Measurements from ENCODE around the gene PFKL. TPM values are rescaled to one million over a fixed set of nuclear protein-coding genes. Genes with fewer than 3 reads are reported as not detected.

PFKL gene
- polyA plus RNA-seq, 1 donor: 160 TPM

- DNase-seq: no peak
- no CpG with 5 or more reads among the region's 19 CpGs for WGBS (ENCODE audit: insufficient coverage, low lambda C conversion rate)
- H3K4me3 ChIP-seq (ENCODE audit: low read length): no peak within 1 kb of the TSS
Observed at GRCh38 chr21:44261675-44262295, 38.1 kb upstream of the PFKL start, which contains the start of gene DNMT3L. TSS of gene DNMT3L (minus strand) at chr21:44261897. CDS start at chr21:44261259, 638 bp downstream.

DNA sequence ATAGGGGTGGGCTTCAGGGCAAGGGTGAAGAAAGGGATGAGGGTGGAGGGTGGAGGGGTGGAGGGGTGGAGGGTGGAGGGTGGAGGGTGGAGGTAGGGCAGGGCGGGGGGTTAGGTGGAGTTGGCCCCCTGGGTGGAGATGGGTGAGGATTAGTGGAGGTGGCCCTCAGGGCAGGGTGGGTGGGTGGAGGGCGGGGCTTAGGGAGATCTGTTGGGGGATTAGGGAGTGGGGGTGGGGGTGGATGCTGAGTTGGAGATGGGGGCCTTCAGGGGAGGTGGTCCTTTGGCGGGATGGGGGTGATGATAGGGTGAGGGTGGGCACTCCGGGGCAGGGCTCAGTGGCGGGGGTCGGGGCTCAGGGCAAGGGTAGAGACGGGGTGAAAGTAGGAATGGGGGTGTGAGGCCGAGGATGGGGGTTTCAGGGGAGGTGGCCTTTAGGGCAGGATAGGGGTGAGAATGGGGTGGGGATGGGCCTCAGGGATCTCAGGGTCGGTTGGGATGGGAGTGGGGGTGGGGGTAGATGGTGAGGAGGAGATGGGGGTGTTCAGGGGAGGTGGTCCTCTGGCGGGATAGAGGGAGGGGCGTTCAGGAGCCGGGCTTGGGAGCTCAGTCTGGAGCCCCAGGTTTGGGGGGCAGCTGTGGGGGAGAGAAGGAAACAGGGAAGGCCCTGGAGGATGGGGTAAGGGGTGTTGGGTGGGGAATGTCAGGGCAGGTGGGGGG, 37.4 kb upstream of the PFKL start:
- no peaks in the 10 kb centered on the region for H3K36me3 ChIP-seq (ENCODE audit: control insufficient read depth, insufficient read depth, low read length)
- no peak overlapping the region for H3K27ac ChIP-seq (ENCODE audit: low read length)
- no peaks in the 10 kb centered on the region for H3K4me1 ChIP-seq (ENCODE audit: control insufficient read depth, insufficient read depth, low read length)
- no peak for DNase-seq
- peaks cover 8% of the 10 kb centered on the region for H3K9me3 ChIP-seq (ENCODE audit: control insufficient read depth, low read depth, low read length)
- H3K4me3 ChIP-seq (ENCODE audit: low read length): no peak overlapping the region
- no peaks in the 10 kb centered on the region for H3K27me3 ChIP-seq (ENCODE audit: control insufficient read depth, insufficient read depth, low read length)
- no CpG with 5 or more reads among the region's 12 CpGs for WGBS (ENCODE audit: insufficient coverage, low lambda C conversion rate)

More at GRCh38 chr21:44261675-44262295, 38.1 kb upstream of the PFKL start, which contains the start of gene DNMT3L:
- Histone ChIP-seq H3K27me3 (ENCODE audit: control insufficient read depth, insufficient read depth, low read length) (no peaks in the 10 kb centered on the region), H3K36me3 (ENCODE audit: control insufficient read depth, insufficient read depth, low read length) (no peaks in the 10 kb centered on the region), H3K4me1 (ENCODE audit: control insufficient read depth, insufficient read depth, low read length) (no peaks in the 10 kb centered on the region), H3K27ac (ENCODE audit: low read length) (no peak within 1 kb of the TSS), H3K9me3 (ENCODE audit: control insufficient read depth, low read depth, low read length) (peaks cover 8% of the 10 kb centered on the region)

DNA sequence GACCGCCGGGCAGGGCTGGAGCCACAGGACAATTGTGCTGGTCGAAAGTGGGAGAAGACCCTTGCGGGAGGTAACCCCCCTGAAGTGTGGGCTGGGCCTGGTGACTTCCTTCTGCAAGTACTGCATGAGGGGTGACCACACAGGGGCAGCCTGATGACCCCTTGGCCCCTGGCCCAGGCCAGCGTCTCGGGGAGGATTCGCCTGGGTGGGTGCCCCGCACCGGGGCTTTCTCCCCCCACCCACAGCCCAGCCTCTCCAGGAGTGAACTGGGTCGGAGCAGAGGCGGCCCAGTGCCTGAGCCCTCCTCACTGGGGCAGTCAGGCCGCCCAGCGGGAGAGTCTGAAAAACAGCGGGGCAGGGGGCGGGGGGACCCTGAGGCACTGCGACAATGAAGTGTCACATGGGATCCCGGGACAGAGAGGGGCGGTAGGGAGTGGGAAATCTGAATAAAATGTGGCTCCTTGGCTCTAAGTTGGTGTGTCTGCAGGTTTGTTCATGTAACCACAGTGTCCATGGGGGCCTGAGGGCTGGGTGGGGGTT, 36.6 kb upstream of the PFKL start:
- Histone ChIP-seq H3K9me3 (ENCODE audit: control insufficient read depth, low read depth, low read length) (peaks cover 6% of the 10 kb centered on the region), H3K4me1 (ENCODE audit: control insufficient read depth, insufficient read depth, low read length) (no peaks in the 10 kb centered on the region), H3K36me3 (ENCODE audit: control insufficient read depth, insufficient read depth, low read length) (no peaks in the 10 kb centered on the region), H3K4me3 (ENCODE audit: low read length) (no peak overlapping the region), H3K27me3 (ENCODE audit: control insufficient read depth, insufficient read depth, low read length) (no peaks in the 10 kb centered on the region), H3K27ac (ENCODE audit: low read length) (no peak overlapping the region)
- WGBS (ENCODE audit: insufficient coverage, low lambda C conversion rate): no CpG with 5 or more reads among the region's 18 CpGs
- no peak for DNase-seq

- no peak overlapping the region for H3K27ac ChIP-seq (ENCODE audit: low read length)
- H3K9me3 ChIP-seq (ENCODE audit: control insufficient read depth, low read depth, low read length): peaks cover 3% of the 10 kb centered on the region
- no peaks in the 10 kb centered on the region for H3K36me3 ChIP-seq (ENCODE audit: control insufficient read depth, insufficient read depth, low read length)
- no peaks in the 10 kb centered on the region for H3K4me1 ChIP-seq (ENCODE audit: control insufficient read depth, insufficient read depth, low read length)
- no peak for DNase-seq
- no CpG with 5 or more reads among the region's 4 CpGs for WGBS (ENCODE audit: insufficient coverage, low lambda C conversion rate)
- H3K27me3 ChIP-seq (ENCODE audit: control insufficient read depth, insufficient read depth, low read length): no peaks in the 10 kb centered on the region
- H3K4me3 ChIP-seq (ENCODE audit: low read length): no peak overlapping the region
Observed at GRCh38 chr21:44263768-44264167, 36.1 kb upstream of the PFKL start.

- no peak for DNase-seq
- H3K27me3 ChIP-seq (ENCODE audit: control insufficient read depth, insufficient read depth, low read length): no peaks in the 10 kb centered on the region
- H3K27ac ChIP-seq (ENCODE audit: low read length): no peak overlapping the region
- H3K9me3 ChIP-seq (ENCODE audit: control insufficient read depth, low read depth, low read length): peaks cover 3% of the 10 kb centered on the region
- H3K4me3 ChIP-seq (ENCODE audit: low read length): no peak overlapping the region
- no CpG with 5 or more reads among the region's 17 CpGs for WGBS (ENCODE audit: insufficient coverage, low lambda C conversion rate)
- no peaks in the 10 kb centered on the region for H3K36me3 ChIP-seq (ENCODE audit: control insufficient read depth, insufficient read depth, low read length)
- no peaks in the 10 kb centered on the region for H3K4me1 ChIP-seq (ENCODE audit: control insufficient read depth, insufficient read depth, low read length)
Observed at GRCh38 chr21:44265734-44266270, 34.1 kb upstream of the PFKL start.

- H3K4me1 ChIP-seq (ENCODE audit: control insufficient read depth, insufficient read depth, low read length): no peaks in the 10 kb centered on the region
- no peaks in the 10 kb centered on the region for H3K9me3 ChIP-seq (ENCODE audit: control insufficient read depth, low read depth, low read length)
- H3K27ac ChIP-seq (ENCODE audit: low read length): no peak overlapping the region
- H3K27me3 ChIP-seq (ENCODE audit: control insufficient read depth, insufficient read depth, low read length): no peaks in the 10 kb centered on the region
- no peak overlapping the region for H3K4me3 ChIP-seq (ENCODE audit: low read length)
- DNase-seq: no peak
- no CpG with 5 or more reads among the region's 19 CpGs for WGBS (ENCODE audit: insufficient coverage, low lambda C conversion rate)
- H3K36me3 ChIP-seq (ENCODE audit: control insufficient read depth, insufficient read depth, low read length): no peaks in the 10 kb centered on the region
Observed at GRCh38 chr21:44267655-44268142, 32.2 kb upstream of the PFKL start.

DNA sequence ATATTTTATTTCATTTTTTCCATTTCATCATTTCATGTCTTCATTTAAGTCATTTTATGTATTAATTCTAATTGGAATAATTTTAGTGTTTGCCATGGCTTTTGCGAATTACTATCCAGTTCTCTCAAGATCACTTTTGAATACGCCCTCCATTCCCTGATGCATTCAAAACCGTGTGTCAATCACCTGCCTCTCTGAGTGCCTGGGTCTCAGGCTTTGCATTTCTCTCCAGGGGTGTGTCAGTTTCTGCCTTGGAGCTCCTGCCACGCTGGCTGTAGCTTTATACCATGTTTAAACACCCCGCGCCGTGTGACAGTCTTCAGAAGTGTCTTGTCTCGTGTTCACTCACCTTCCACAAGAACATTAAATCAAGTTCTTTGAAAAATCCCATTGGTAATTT, 30.8 kb upstream of the PFKL start:
- H3K36me3 ChIP-seq (ENCODE audit: control insufficient read depth, insufficient read depth, low read length): no peaks in the 10 kb centered on the region
- H3K4me1 ChIP-seq (ENCODE audit: control insufficient read depth, insufficient read depth, low read length): no peaks in the 10 kb centered on the region
- H3K27me3 ChIP-seq (ENCODE audit: control insufficient read depth, insufficient read depth, low read length): no peaks in the 10 kb centered on the region
- no peak overlapping the region for H3K27ac ChIP-seq (ENCODE audit: low read length)
- DNase-seq: no peak
- no peak overlapping the region for H3K4me3 ChIP-seq (ENCODE audit: low read length)
- 78% methylated on average over 3 of the region's 8 CpGs for WGBS (ENCODE audit: insufficient coverage, low lambda C conversion rate)
- H3K9me3 ChIP-seq (ENCODE audit: control insufficient read depth, low read depth, low read length): no peaks in the 10 kb centered on the region

- Histone ChIP-seq H3K27ac (ENCODE audit: low read length) (no peak overlapping the region), H3K27me3 (ENCODE audit: control insufficient read depth, insufficient read depth, low read length) (no peaks in the 10 kb centered on the region), H3K36me3 (ENCODE audit: control insufficient read depth, insufficient read depth, low read length) (no peaks in the 10 kb centered on the region), H3K4me3 (ENCODE audit: low read length) (no peak overlapping the region), H3K9me3 (ENCODE audit: control insufficient read depth, low read depth, low read length) (no peaks in the 10 kb centered on the region), H3K4me1 (ENCODE audit: control insufficient read depth, insufficient read depth, low read length) (no peaks in the 10 kb centered on the region)
- no CpG with 5 or more reads among the region's 18 CpGs for WGBS (ENCODE audit: insufficient coverage, low lambda C conversion rate)
- DNase-seq: no peak
Observed at GRCh38 chr21:44271558-44272283, 28.1 kb upstream of the PFKL start.

GRCh38 chr21:44272284-44272858, 27.5 kb upstream of the PFKL start:
- Histone ChIP-seq H3K4me3 (ENCODE audit: low read length) (no peak overlapping the region), H3K27ac (ENCODE audit: low read length) (no peak overlapping the region), H3K36me3 (ENCODE audit: control insufficient read depth, insufficient read depth, low read length) (no peaks in the 10 kb centered on the region), H3K4me1 (ENCODE audit: control insufficient read depth, insufficient read depth, low read length) (no peaks in the 10 kb centered on the region), H3K9me3 (ENCODE audit: control insufficient read depth, low read depth, low read length) (no peaks in the 10 kb centered on the region), H3K27me3 (ENCODE audit: control insufficient read depth, insufficient read depth, low read length) (no peaks in the 10 kb centered on the region)
- DNase-seq: no peak
- no CpG with 5 or more reads among the region's 18 CpGs for WGBS (ENCODE audit: insufficient coverage, low lambda C conversion rate)

GRCh38 chr21:44273046-44273445, 26.8 kb upstream of the PFKL start:
- no CpG with 5 or more reads among the region's 7 CpGs for WGBS (ENCODE audit: insufficient coverage, low lambda C conversion rate)
- no peak for DNase-seq
- H3K9me3 ChIP-seq (ENCODE audit: control insufficient read depth, low read depth, low read length): no peaks in the 10 kb centered on the region

More at GRCh38 chr21:44273046-44273445, 26.8 kb upstream of the PFKL start:
- Histone ChIP-seq H3K4me3 (ENCODE audit: low read length) (no peak overlapping the region), H3K36me3 (ENCODE audit: control insufficient read depth, insufficient read depth, low read length) (no peaks in the 10 kb centered on the region), H3K4me1 (ENCODE audit: control insufficient read depth, insufficient read depth, low read length) (no peaks in the 10 kb centered on the region), H3K27me3 (ENCODE audit: control insufficient read depth, insufficient read depth, low read length) (no peaks in the 10 kb centered on the region), H3K27ac (ENCODE audit: low read length) (no peak overlapping the region)
